ENCODE data around the gene SOX2. TPM values are rescaled to one million over a fixed set of nuclear protein-coding genes. Genes with fewer than 3 reads are reported as not detected.

Gene SOX2
- total and polyA plus RNA-seq, 4 donors = 82.5 to 294 (median 162) TPM

DNA sequence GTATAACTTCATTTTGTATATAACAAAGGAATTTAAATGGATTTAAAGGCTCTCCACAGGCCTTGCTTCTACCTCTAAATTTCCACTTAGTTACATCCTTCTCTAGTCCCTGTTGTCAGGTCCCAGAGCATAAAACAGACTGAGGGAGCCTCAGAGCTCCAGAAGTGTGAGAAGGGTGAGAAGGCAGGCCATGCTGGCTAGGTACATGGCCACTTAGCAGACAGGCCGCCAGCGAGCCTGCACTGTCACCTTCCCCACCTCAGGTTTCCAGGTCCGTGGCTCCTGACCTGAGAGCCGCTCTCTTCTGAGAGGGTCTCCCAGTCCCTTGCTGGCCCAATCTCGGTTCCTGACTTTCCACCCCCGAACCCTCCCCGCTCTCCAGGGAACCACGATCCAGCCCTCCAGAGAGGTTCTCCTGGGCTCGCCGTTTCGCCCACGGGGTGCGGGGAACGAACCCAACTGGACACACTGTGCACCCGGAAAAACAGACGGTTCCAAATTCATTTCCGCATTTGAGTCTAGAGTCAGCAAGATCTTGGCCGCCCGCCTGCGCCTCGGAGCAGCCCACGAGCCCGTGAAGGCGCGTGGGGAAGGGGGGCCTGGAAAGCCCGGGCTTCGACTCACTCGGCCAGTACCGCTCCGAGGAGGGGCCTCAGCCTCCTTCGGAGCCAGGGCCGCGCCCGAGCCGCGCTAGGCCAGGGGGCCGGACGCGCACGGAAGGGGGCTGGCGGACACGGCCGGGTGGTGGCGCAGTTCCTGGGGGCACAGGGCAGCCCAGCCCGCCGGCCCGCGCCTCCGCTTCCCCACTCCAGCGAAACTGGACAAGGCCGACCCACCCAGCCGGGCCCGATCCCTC lies 16.7 kb upstream of the SOX2 start:
- 7% methylated on average over 52 of the region's 53 CpGs for WGBS (ENCODE audit: insufficient coverage)

DNA sequence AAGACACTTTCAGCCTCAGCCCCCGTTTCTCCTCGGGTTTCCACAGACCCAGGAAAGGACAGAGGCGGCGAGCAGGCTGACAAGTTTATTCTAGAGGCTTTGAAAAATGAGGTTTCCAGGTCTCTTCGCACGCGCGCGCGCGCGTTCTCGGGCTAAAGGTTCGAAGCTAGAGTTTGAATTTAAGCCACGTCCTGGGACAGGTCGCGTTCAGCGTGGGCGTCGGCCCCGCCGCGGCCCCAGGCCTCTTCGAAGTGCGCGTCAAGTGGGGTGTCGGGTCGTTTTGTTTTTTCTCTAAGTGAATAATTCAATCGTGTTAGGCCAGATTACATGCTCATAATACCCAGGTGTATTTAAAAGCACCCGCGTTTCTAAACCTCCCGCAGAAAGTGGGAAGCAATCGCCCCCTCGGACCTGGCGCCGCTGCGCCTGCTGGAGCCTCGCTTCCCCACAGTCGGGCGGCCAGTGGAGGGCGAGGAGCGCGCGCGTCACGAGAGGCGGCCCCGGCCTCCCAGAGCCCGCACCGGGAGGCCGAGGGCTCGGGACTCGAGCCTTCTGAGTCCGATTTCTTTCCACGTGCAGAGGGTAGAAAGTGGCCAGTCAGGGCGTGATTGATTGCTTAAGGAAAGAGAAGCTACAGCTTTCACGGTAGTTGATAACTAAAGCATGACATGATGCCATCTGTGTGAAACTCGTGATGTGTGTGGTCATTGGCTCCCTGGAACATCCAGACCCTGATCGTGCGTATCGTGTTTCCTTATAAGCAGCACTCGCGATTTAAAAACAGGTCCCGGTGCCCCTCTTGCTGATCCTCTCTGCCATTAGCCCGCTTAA lies 15.8 kb upstream of the SOX2 start:
- Histone ChIP-seq H3K4me3 (ENCODE audit: low read depth, low read length) (peak overlapping the region; percentile 50), H3K36me3 (ENCODE audit: control insufficient read depth, insufficient read depth, low read length) (no peaks in the 10 kb centered on the region), H3K9me3 (ENCODE audit: control insufficient read depth, insufficient read depth, low read length) (no peaks in the 10 kb centered on the region), H3K27me3 (ENCODE audit: control insufficient read depth, insufficient read depth, low read length) (peaks cover 55% of the 10 kb centered on the region), H3K27ac (ENCODE audit: low read depth, low read length) (peak overlapping the region; percentile 92), H3K4me1 (ENCODE audit: control insufficient read depth, insufficient read depth, low read length) (peaks cover 27% of the 10 kb centered on the region)
- peak in 2 of 6 donors; percentile 77 to 79 for DNase-seq (ENCODE audit: low read depth in 4 of 6, low spot score in 6 of 6)
- 2% methylated on average over 61 of the region's 65 CpGs for WGBS (ENCODE audit: insufficient coverage)

More for the DNA sequence above, 16.7 kb upstream of the SOX2 start:
- peak overlapping the region; percentile 92 for H3K27ac ChIP-seq (ENCODE audit: low read depth, low read length)
- H3K9me3 ChIP-seq (ENCODE audit: control insufficient read depth, insufficient read depth, low read length) = no peaks in the 10 kb centered on the region
- H3K27me3 ChIP-seq (ENCODE audit: control insufficient read depth, insufficient read depth, low read length) = peaks cover 47% of the 10 kb centered on the region
- H3K36me3 ChIP-seq (ENCODE audit: control insufficient read depth, insufficient read depth, low read length) = no peaks in the 10 kb centered on the region
- H3K4me3 ChIP-seq (ENCODE audit: low read depth, low read length) = peak overlapping the region; percentile 50
- peaks cover 27% of the 10 kb centered on the region for H3K4me1 ChIP-seq (ENCODE audit: control insufficient read depth, insufficient read depth, low read length)
- peak in 2 of 6 donors; percentile 75 to 85 for DNase-seq (ENCODE audit: low read depth in 4 of 6, low spot score in 6 of 6)

DNA sequence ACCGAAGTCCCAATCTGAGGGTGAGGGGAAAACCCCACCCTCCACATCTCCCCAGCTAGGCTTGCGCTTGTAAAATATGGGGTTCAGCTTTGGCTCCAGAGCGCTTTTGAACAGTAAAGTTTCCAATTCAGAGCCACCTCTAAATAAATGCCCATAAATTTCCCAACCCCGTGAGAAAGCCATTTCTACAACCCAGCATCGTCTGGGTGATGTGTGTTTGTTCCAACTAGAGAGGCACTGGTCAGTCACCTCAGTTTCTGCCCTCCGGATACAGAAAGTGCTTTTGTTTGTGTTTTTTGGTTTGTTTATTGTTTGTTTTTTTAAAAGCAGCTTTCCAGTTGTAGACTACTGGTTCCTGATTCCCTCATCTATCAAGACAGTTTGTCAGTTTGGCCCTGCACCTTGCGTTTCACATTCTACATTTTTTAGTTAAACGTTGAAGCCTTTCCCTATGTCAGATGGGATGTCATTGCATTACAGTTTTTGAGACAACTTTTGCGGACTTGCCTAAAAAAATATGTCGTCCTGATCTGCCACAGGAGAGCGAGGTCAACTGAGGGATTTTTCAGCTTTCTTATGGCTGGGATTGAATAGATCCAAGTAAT lies 15.0 kb upstream of the SOX2 start:
- no peaks in the 10 kb centered on the region for H3K9me3 ChIP-seq (ENCODE audit: control insufficient read depth, insufficient read depth, low read length)
- H3K36me3 ChIP-seq (ENCODE audit: control insufficient read depth, insufficient read depth, low read length) = no peaks in the 10 kb centered on the region
- peak in 2 of 6 donors; percentile 55 to 63 for DNase-seq (ENCODE audit: low read depth in 4 of 6, low spot score in 6 of 6)
- WGBS (ENCODE audit: insufficient coverage) = 46% methylated on average over 4 of the region's 11 CpGs
- H3K4me3 ChIP-seq (ENCODE audit: low read depth, low read length) = peak overlapping the region; percentile 50
- peak overlapping the region; percentile 92 for H3K27ac ChIP-seq (ENCODE audit: low read depth, low read length)
- H3K27me3 ChIP-seq (ENCODE audit: control insufficient read depth, insufficient read depth, low read length) = peaks cover 61% of the 10 kb centered on the region
- peaks cover 27% of the 10 kb centered on the region for H3K4me1 ChIP-seq (ENCODE audit: control insufficient read depth, insufficient read depth, low read length)

- H3K9me3 ChIP-seq (ENCODE audit: control insufficient read depth, insufficient read depth, low read length) = no peaks in the 10 kb centered on the region
- peaks cover 27% of the 10 kb centered on the region for H3K4me1 ChIP-seq (ENCODE audit: control insufficient read depth, insufficient read depth, low read length)
- WGBS (ENCODE audit: insufficient coverage) = 57% methylated on average over 3 of the region's 5 CpGs
- peak overlapping the region; percentile 96 for H3K27ac ChIP-seq (ENCODE audit: low read depth, low read length)
- H3K27me3 ChIP-seq (ENCODE audit: control insufficient read depth, insufficient read depth, low read length) = peaks cover 75% of the 10 kb centered on the region
- no peaks in the 10 kb centered on the region for H3K36me3 ChIP-seq (ENCODE audit: control insufficient read depth, insufficient read depth, low read length)
- H3K4me3 ChIP-seq (ENCODE audit: low read depth, low read length) = peak overlapping the region; percentile 49
- peak in 2 of 6 donors; percentile 33 to 49 for DNase-seq (ENCODE audit: low read depth in 4 of 6, low spot score in 6 of 6)
Measured at GRCh38 chr3:181698263-181698954, 13.3 kb upstream of the SOX2 start.

- 14% methylated on average over 8 of the region's 14 CpGs for WGBS (ENCODE audit: insufficient coverage)
- no peaks in the 10 kb centered on the region for H3K9me3 ChIP-seq (ENCODE audit: control insufficient read depth, insufficient read depth, low read length)
- H3K27me3 ChIP-seq (ENCODE audit: control insufficient read depth, insufficient read depth, low read length) = peaks cover 84% of the 10 kb centered on the region
- H3K27ac ChIP-seq (ENCODE audit: low read depth, low read length) = peak overlapping the region; percentile 96
- DNase-seq (ENCODE audit: low read depth in 4 of 6, low spot score in 6 of 6) = peak in 2 of 6 donors; percentile 76 to 87
- H3K36me3 ChIP-seq (ENCODE audit: control insufficient read depth, insufficient read depth, low read length) = peaks cover 7% of the 10 kb centered on the region
- H3K4me1 ChIP-seq (ENCODE audit: control insufficient read depth, insufficient read depth, low read length) = peaks cover 36% of the 10 kb centered on the region
- H3K4me3 ChIP-seq (ENCODE audit: low read depth, low read length) = peak overlapping the region; percentile 49
Measured at GRCh38 chr3:181699171-181699903, 12.4 kb upstream of the SOX2 start.

DNA sequence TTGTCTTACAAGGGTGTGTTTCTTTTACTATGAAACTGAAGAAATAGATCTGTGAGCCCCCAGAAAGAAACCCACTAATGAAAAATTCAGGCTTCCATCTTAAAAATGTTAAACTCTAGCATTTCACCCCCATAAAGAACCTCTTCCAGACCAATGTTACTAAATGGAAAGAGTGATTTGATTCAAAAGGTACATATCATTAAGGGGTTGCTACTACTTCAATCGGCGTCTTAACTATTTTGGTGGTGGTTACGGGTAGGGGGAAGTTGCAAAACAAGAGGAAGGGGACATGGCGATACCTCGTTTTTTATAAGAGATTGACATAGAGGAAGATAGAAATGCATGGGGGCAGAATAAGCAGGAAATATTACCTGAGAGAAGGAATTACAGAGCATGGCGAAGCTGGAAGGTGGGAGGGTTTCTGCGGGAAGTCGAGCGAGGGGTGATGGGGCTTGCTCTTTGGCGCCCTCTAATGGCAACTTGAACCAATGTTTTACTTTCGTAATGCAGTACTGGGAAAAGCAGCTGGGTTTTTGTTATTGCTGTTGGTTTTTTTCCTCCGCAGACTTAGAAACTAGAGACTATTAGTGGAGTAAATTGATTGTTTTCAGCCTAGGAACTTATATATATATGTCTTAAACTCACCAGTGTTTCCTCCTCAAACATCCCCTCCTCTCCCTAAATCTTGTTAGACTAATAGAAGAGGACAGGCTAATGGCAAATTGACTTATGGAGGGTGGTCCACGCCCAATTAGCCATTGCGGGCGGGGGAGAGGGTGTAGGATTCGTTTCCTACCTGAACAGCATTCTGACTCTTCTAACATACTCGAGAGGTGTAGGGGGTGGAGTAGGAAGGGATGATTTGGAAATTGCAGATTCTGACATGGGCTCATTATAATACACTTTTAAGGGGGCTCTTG lies 11.3 kb upstream of the SOX2 start:
- WGBS (ENCODE audit: insufficient coverage) = 10% methylated on average over 10 of the region's 17 CpGs
- Histone ChIP-seq H3K4me1 (ENCODE audit: control insufficient read depth, insufficient read depth, low read length) (peaks cover 38% of the 10 kb centered on the region), H3K27me3 (ENCODE audit: control insufficient read depth, insufficient read depth, low read length) (peaks cover 90% of the 10 kb centered on the region), H3K9me3 (ENCODE audit: control insufficient read depth, insufficient read depth, low read length) (no peaks in the 10 kb centered on the region), H3K4me3 (ENCODE audit: low read depth, low read length) (peak overlapping the region; percentile 49), H3K27ac (ENCODE audit: low read depth, low read length) (peak overlapping the region; percentile 96), H3K36me3 (ENCODE audit: control insufficient read depth, insufficient read depth, low read length) (peaks cover 7% of the 10 kb centered on the region)
- peak in 3 of 6 donors; percentile 86 to 97 (median 97) for DNase-seq (ENCODE audit: low read depth in 4 of 6, low spot score in 6 of 6)

DNA sequence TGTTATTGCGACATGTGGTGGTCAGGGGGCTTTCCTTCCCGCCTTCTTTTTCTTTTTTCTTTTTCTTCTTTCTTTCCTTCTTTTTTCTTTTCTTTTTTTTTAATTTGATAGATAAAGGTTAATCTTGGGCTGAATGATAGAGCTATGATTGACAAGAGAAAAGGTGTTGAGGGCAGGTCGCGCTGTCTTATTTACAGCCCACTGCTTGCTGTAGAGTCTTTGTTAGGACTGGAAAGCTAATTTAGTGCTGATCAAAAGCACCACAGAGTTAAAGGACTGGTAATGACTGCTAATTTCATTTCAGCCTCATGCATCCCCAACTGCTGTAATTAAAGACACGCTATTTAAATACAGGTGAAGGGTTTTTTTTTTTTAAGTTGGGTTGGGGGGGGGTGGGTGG lies 10.6 kb upstream of the SOX2 start:
- peaks cover 89% of the 10 kb centered on the region for H3K27me3 ChIP-seq (ENCODE audit: control insufficient read depth, insufficient read depth, low read length)
- peak overlapping the region; percentile 49 for H3K4me3 ChIP-seq (ENCODE audit: low read depth, low read length)
- peaks cover 31% of the 10 kb centered on the region for H3K4me1 ChIP-seq (ENCODE audit: control insufficient read depth, insufficient read depth, low read length)
- peak overlapping the region; percentile 96 for H3K27ac ChIP-seq (ENCODE audit: low read depth, low read length)
- 4% methylated on average over 2 of the region's 5 CpGs for WGBS (ENCODE audit: insufficient coverage)
- peak in 2 of 6 donors; percentile 68 to 71 for DNase-seq (ENCODE audit: low read depth in 4 of 6, low spot score in 6 of 6)
- H3K36me3 ChIP-seq (ENCODE audit: control insufficient read depth, insufficient read depth, low read length) = peaks cover 7% of the 10 kb centered on the region
- H3K9me3 ChIP-seq (ENCODE audit: control insufficient read depth, insufficient read depth, low read length) = no peaks in the 10 kb centered on the region

Data from spinal cord (tissue), 10 donors.